Measurements from ENCODE around the gene HTR3B.
"Not testable (repeated sequence)": the region's sequence is repeated elsewhere in the genome, so short reads cannot be mapped to it uniquely, and the experiment has no call there.

HTR3B gene

DNA sequence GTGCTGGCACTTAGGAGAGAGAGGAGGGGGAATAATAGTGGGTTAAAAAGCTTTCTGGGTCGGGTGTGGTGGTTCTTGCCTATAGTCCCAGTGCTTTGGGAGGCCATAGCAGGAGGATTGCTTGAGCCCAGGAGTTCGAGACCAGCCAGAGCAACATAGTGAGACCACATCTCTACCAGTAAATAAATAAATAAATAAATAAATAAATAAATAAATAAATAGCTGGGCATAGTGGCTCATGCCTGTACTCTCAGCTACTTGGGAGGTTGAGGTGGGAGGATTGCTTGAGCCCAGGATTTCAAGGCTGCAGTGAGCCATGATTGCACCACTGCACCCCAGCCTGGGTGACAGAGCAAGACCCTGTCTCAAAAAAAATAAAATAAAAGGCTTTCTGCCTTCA lies 41.6 kb downstream of the HTR3B start:
- not testable (repeated sequence) for DNase-seq (ENCODE audit: low spot score)

GRCh38 chr11:113947994-113948393 lies 43.4 kb downstream of the HTR3B start:
- no peak for DNase-seq (ENCODE audit: low spot score)

- DNase-seq (ENCODE audit: low spot score), result no peak
Observed at GRCh38 chr11:113949891-113950290, 45.3 kb downstream of the HTR3B start.

GRCh38 chr11:113951537-113951936 lies 46.9 kb downstream of the HTR3B start:
- no peak for DNase-seq (ENCODE audit: low spot score)

DNA sequence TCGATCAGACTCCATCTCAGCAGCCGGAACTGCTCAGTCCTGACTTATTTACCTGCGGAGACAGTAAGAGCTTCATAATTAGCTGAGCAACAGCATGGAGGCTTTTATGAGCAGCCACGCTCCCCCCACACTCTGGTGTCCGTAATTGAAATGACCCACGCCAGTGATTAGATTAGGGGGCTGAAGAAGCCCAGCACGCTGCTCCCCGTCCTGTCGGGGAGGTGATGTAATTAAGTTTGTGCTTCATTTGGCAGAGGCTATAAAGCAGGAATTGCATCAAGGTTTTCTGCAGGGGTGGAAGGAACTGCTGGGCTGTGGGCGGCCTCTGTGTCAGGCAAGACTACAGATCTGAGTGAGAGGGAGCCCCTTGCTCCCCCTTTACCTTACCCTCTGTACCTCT lies 47.5 kb downstream of the HTR3B start:
- no peak for DNase-seq (ENCODE audit: low spot score)

GRCh38 chr11:113952588-113952987 lies 48.0 kb downstream of the HTR3B start:
- no peak for DNase-seq (ENCODE audit: low spot score)

- DNase-seq (ENCODE audit: low spot score), result no peak
Observed at GRCh38 chr11:113954235-113954634, 49.6 kb downstream of the HTR3B start.

GRCh38 chr11:113956986-113957385 lies 52.4 kb downstream of the HTR3B start:
- no peak for DNase-seq (ENCODE audit: low spot score)

- DNase-seq (ENCODE audit: low spot score), result no peak
Observed at GRCh38 chr11:113960702-113961330, 56.2 kb downstream of the HTR3B start.

DNA sequence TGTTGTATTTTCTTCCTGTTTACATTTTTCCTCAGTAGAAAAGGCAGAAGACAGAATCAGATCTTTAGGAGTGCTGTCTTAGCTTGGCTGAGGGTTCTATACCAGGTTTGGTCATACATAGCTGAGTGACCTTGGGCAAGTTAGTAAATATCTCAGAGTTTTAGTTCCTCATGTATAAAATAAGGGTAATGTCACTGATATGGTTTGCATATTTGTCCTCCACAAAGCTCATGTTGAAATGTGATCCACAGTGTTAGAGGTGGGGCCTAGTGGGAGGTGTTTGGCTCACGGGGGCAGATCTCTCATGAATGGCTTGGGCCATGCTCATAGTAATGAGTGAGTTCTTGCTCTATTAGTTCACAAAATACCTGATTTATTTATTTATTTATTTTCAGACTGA lies 62.8 kb downstream of the HTR3B start:
- no peak for DNase-seq (ENCODE audit: low spot score)

GRCh38 chr11:113971506-113972195 lies 67.1 kb downstream of the HTR3B start:
- DNase-seq (ENCODE audit: low spot score), result no peak

DNA sequence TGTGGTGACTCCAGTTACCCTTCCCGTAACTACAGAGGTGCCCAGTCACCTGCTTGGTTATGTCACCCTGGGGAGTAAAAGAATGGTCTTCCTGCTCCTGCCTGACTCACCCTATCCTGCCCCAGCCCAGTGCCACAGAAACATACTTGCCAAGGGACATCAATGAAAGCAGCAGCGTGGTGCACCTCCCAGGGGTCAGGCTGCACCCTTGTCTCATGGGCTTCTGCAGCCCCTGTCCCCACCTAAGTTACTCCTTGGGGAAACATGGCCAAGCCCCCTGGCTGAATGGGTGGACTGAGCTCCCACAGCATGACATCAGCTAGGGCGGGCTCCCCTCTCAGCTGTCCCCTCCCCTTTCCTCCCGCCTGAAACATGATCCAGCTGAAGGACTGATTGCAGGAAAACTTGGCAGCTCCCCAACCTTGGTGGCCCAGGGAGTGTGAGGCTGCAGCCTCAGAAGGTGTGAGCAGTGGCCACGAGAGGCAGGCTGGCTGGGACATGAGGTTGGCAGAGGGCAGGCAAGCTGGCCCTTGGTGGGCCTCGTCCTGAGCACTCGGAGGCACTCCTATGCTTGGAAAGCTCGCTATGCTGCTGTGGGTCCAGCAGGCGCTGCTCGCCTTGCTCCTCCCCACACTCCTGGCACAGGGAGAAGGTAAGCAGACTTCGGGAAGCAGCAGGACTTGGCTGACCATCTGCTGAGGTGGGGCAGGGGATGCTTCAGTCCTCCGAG lies 70.3 kb downstream of the HTR3B start, which contains the start of gene HTR3A:
Gene HTR3A (plus strand): TSS at position 368 of the 730 bp plus-strand sequence. CDS start 218 bp downstream, at position 586.
- no peak for DNase-seq (ENCODE audit: low spot score)

DNA sequence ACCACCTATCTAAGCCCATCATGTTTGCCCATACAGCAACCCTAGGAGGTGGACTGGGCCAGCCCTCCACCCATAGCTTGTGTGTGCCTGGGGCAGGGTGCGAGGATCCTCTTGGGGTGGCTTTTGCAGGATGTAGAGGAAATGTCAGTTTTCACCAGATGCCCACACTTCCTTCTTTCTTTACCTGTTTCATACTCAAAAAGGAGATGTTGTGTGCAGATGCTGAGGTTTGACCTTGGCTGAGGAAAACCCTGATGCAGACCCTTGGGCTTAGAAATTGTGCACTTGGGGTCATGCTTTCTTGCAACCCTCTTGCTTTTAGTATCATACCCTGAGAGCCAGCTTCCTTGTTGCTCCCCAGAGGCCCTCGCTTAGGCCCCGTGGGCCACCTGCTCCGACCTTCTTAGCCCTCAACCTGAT lies 72.5 kb downstream of the HTR3B start:
- DNase-seq (ENCODE audit: low spot score), result no peak

GRCh38 chr11:113977701-113978100 lies 73.1 kb downstream of the HTR3B start:
- no peak for DNase-seq (ENCODE audit: low spot score)

- no peak for DNase-seq (ENCODE audit: low spot score)
Observed at GRCh38 chr11:113979431-113979830, 74.8 kb downstream of the HTR3B start.

- DNase-seq (ENCODE audit: low spot score), result no peak
Observed at GRCh38 chr11:113980785-113981184, 76.2 kb downstream of the HTR3B start.

GRCh38 chr11:113982306-113982705 lies 77.7 kb downstream of the HTR3B start:
- DNase-seq (ENCODE audit: low spot score), result no peak

DNA sequence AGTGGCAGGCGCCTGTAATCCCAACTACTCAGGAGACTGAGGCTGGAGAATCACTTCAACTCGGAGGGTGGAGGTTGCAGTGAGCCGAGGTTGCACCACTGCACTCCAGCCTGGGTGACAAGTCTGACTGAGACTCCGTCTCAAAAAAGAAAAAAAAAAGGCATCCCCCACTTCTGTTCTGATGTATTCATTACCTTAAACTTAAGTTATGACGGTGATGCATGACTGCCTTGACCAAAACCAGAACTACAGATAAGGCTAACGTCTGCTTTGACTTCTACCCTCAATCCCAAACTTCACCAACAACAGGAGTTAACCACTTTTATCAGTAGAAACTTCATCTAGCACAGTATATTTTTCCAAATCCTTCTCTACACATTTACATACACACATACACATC lies 80.2 kb downstream of the HTR3B start:
- no peak for DNase-seq (ENCODE audit: low spot score)

DNA sequence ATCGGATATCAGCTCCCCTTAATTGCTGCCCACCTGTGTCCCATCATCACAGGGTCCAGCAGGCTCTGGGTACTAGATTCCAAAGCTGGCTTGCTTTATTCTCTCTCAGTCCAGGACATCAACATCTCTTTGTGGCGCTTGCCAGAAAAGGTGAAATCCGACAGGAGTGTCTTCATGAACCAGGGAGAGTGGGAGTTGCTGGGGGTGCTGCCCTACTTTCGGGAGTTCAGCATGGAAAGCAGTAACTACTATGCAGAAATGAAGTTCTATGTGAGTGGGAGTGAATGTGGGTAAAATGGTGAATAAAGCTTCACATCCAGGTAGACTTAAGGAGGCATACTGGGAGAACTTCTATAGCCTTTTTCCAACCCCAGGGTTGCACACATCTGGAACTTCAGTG lies 81.3 kb downstream of the HTR3B start:
- peak; percentile 75 for DNase-seq (ENCODE audit: low spot score)

- no peak for DNase-seq (ENCODE audit: low spot score)
Observed at GRCh38 chr11:113986351-113987140, 82.0 kb downstream of the HTR3B start.

GRCh38 chr11:113989381-113989780 lies 84.8 kb downstream of the HTR3B start:
- DNase-seq (ENCODE audit: low spot score), result no peak

DNA sequence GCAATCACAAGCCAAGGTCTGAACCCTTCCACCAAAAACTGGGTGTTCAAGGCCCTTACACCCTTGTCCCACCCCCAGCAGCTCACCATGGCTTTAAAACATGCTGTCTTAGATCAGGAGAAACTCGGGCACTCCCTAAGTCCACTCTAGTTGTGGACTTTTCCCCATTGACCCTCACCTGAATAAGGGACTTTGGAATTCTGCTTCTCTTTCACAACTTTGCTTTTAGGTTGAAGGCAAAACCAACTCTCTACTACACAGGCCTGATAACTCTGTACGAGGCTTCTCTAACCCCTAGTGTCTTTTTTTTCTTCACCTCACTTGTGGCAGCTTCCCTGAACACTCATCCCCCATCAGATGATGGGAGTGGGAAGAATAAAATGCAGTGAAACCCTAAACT lies 85.3 kb downstream of the HTR3B start:
- no peak for DNase-seq (ENCODE audit: low spot score)

Measured in putamen (tissue), 1 donor.